Measurements from ENCODE around the gene LHFPL3.

LHFPL3 gene

DNA sequence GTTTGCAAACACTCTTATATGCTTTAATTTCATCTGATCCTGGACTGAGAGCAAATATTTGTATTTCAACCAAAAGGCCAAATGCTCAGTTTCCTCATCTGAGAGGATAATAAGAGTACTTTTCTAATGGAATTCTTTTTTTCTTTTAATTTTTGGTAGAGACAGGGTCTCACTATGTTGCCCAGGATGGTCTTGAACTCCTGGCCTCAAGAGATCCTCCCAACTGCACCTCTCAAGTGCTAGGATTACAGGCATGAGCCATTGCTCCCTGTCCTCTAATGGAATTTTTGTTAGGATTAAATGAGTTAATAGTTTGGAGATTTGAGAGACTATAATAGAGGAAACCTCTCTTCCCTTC is 617.2 kb downstream of the LHFPL3 start:
- DNase-seq, result no peak

- DNase-seq, result no peak
Observed at GRCh38 chr7:104946338-104946737, 617.9 kb downstream of the LHFPL3 start.

GRCh38 chr7:104950006-104950405 is 621.6 kb downstream of the LHFPL3 start:
- DNase-seq, result no peak

DNA sequence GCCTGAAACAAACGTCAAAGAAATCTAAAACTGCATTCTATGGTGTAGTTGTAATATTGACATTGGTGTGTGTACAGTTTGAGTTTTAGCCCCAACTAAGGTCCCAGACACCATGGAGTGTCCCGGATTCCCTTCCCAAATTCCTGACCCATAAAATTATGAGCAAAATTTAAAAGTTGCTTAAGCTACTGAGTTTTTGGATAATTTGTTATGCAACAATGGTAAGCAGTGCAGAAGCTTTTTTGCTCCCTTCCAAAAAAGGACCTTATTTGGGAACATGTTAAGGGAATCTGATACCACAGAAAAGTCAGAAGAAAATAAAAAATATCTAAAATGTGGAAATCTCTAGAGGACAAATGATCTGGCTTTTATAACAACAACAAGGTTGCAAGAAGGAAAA is 622.4 kb downstream of the LHFPL3 start:
- no peak for DNase-seq

- DNase-seq, result peak in 1 of 2 donors; percentile 8
Observed at GRCh38 chr7:104951546-104951945, 623.1 kb downstream of the LHFPL3 start.

DNA sequence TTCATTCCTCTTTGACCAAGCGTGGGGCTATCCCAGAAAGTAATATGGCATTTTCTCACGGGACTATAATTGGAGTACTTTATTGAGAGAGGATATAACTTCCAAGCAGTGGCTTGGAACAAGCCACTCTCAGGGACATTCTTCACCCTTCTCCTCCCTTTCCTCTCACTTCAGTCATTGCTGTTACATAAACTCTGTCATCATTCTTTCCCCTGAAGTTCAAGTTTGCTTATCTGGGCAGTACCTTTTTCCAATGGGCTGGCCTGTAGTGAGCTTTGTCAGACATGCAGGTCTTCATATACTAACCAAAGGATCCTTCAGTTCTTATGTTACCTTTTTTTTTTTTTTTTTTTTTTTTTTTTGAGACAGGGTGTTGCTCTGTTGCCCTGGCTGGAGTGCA is 626.9 kb downstream of the LHFPL3 start:
- DNase-seq, result no peak

Measured in bone marrow (tissue), 2 donors.